ENCODE data around the gene CDIPT. TPM values are rescaled to one million over a fixed set of nuclear protein-coding genes. Genes with fewer than 3 reads are reported as not detected.

The CDIPT gene
- total RNA-seq, 4 donors from 2014 or later = 35.5 to 71.8 (median 55.7) TPM

GRCh38 chr16:29905668-29906067 is 42.6 kb upstream of the CDIPT start:
- ATAC-seq (no peak), DNase-seq (no peak)
- Histone ChIP-seq H3K9me3 (no peaks in the 10 kb centered on the region), H3K4me1 (no peaks in the 10 kb centered on the region), H3K27ac (no peak overlapping the region), H3K4me3 (no peak overlapping the region), H3K36me3 (no peaks in the 10 kb centered on the region), H3K27me3 (peaks cover 6 to 13% (median 11%) of the 10 kb centered on the region in 3 donors)
- intact Hi-C loops (cut with DNase I; ENCODE audit: low total_unique reads) = no loop called here
- in situ Hi-C loops (cut with MboI; ENCODE audit: low sequenced_read_pairs in 4 of 4) = no loop called here
- TF ChIP-seq POLR2A (IDR thresholded peaks at IDR 0.05) = no peak
- no peak for TF ChIP-seq CTCF (IDR thresholded peaks at IDR 0.05 in 4 of 5, conservative IDR thresholded peaks at IDR 0.05 in 1 of 5)

DNA sequence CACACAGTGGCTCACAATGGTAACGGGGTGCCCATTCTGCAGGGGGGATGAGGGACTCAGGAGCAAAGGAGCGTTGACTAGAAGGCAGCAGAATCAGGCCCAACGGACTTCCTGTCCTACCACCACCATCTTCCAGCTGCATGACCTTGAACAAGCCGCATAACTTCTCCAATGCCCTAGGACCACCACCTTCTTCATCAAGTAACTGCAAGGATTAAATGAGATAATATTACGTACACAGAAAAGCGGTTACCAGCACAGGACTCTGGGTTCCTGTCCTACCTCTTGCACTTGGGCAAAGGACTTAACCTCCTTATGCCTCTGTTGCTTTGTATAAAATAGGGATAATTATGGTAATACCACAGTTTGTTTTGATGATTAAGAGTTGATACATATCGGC is 41.9 kb upstream of the CDIPT start:
- ATAC-seq (no peak), DNase-seq (no peak)
- H3K4me3 ChIP-seq = no peak overlapping the region
- in situ Hi-C loops (cut with MboI; ENCODE audit: low sequenced_read_pairs in 4 of 4) (no loop called here), intact Hi-C loops (cut with DNase I; ENCODE audit: low total_unique reads) (loop anchor here (5.0 kb wide), 1 partner anchor 452 kb away; the partner anchor contains the start of gene CD2BP2)
- no peak for TF ChIP-seq POLR2A (IDR thresholded peaks at IDR 0.05)
- TF ChIP-seq CTCF (IDR thresholded peaks at IDR 0.05 in 4 of 5, conservative IDR thresholded peaks at IDR 0.05 in 1 of 5) = no peak
- no peak overlapping the region for H3K27ac ChIP-seq
- no peaks in the 10 kb centered on the region for H3K9me3 ChIP-seq
- H3K36me3 ChIP-seq = no peaks in the 10 kb centered on the region
- H3K27me3 ChIP-seq = peaks cover 11 to 19% (median 12%) of the 10 kb centered on the region in 3 donors
- peaks cover 0 to 5% of the 10 kb centered on the region in 2 donors for H3K4me1 ChIP-seq

DNA sequence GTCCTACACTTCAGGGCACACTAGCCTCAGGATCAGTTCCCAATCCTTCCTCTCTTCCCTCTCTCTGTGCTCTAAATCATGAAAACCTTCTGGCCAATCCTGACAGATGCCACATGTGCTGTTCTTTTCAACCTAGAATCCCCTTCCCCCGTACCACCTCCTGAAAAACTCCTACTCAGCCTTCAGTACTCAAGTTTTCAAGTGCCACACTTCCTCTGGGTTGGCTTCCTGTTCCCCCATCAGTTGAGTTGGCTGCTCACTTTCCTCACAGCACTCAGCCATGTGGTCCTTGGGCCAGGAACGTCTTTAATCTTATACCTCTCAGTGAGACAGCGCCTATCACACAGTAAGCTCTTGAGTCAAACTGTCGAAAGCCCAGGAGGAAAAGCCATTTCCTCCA is 40.6 kb upstream of the CDIPT start:
- Histone ChIP-seq H3K4me3 (no peak overlapping the region), H3K9me3 (no peaks in the 10 kb centered on the region), H3K36me3 (no peaks in the 10 kb centered on the region), H3K4me1 (peaks cover 0 to 5% of the 10 kb centered on the region in 2 donors), H3K27ac (no peak overlapping the region), H3K27me3 (peaks cover 21 to 31% (median 25%) of the 10 kb centered on the region in 3 donors)
- intact Hi-C loops (cut with DNase I; ENCODE audit: low total_unique reads) (loop anchor here (5.0 kb wide), 1 partner anchor 454 kb away; the partner anchor contains the start of gene CD2BP2), in situ Hi-C loops (cut with MboI; ENCODE audit: low sequenced_read_pairs in 4 of 4) (no loop called here)
- ATAC-seq (no peak), DNase-seq (no peak)
- TF ChIP-seq POLR2A (IDR thresholded peaks at IDR 0.05) (no peak), CTCF (IDR thresholded peaks at IDR 0.05 in 4 of 5, conservative IDR thresholded peaks at IDR 0.05 in 1 of 5) (no peak)

DNA sequence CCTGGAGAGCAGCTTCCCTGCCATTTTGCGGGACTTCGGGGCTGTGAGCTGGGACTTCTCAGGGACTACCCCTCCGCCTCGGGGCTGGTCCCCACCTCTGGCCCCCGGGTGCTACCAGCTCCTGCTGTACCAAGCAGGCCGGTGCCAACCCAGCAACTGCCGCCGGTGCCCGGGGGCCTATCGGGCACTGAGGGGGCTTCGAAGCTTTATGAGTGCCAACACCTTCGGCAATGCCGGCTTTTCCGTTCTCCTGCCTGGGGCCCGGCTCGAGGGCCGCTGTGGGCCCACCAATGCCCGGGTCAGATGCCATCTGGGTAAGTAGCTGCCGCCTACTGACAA is 38.5 kb upstream of the CDIPT start:
- Histone ChIP-seq H3K9me3 (no peaks in the 10 kb centered on the region), H3K27me3 (peaks cover 35 to 42% (median 37%) of the 10 kb centered on the region in 3 donors), H3K27ac (no peak overlapping the region), H3K4me1 (peaks cover 0 to 5% of the 10 kb centered on the region in 2 donors), H3K36me3 (no peaks in the 10 kb centered on the region), H3K4me3 (no peak overlapping the region)
- ATAC-seq (no peak), DNase-seq (no peak)
- intact Hi-C loops (cut with DNase I; ENCODE audit: low total_unique reads) (loop anchor here (5.0 kb wide), 1 partner anchor 456 kb away; the partner anchor contains the start of gene CD2BP2), in situ Hi-C loops (cut with MboI; ENCODE audit: low sequenced_read_pairs in 4 of 4) (no loop called here)
- TF ChIP-seq CTCF (IDR thresholded peaks at IDR 0.05 in 4 of 5, conservative IDR thresholded peaks at IDR 0.05 in 1 of 5) (no peak), POLR2A (IDR thresholded peaks at IDR 0.05) (no peak)

Data from gastrocnemius medialis (tissue), 4 donors.